ENCODE measurements around the gene TMEM163. TPM values are rescaled to one million over a fixed set of nuclear protein-coding genes. Genes with fewer than 3 reads are reported as not detected.

Gene TMEM163
- total and polyA plus RNA-seq, 4 donors, result 5.8 to 46.9 (median 29.8) TPM

DNA sequence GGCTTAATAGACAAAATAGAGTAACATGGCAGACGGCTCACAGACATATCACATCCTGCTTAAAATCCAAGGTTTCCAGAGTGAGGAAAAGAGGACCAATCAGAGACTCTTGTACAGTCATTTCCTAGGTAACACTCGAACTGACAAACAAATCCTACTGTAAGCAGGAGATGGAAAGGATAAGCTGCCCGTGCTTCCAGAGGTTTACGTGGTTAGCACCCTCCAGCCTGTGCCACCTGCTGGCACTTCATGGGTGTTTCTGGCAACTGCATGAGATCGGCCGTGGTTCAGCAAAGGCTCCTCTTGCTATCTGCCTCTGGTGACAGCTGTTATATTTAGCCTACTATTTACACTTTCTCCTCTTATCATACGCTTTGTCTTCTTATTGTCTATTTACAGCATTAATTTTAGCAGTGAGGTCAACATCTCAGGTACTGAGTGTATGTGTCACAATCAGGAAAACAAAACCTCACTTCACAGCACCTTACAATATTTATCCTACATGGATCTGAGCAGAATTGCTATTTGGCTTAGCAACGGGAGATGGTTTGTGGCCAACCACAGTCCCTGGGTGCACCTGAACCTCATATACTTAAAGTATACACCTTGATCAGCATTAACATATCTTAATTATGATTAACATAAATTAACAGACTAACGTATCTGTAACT, 226.9 kb downstream of the TMEM163 start:
- Histone ChIP-seq H3K4me3 (no peak overlapping the region), H3K4me1 (ENCODE audit: control insufficient read depth in 5 of 5, insufficient read depth in 5 of 5, low read length in 5 of 5) (no peaks in the 10 kb centered on the region), H3K9me3 (ENCODE audit: control insufficient read depth in 4 of 4, insufficient read depth in 3 of 4, low read length in 3 of 4) (peaks cover 0 to 2% (median 0%) of the 10 kb centered on the region in 4 donors), H3K9ac (ENCODE audit: insufficient read depth in 1 of 2, low read length in 2 of 2) (no peak overlapping the region), H3K27ac (ENCODE audit: low read depth in 1 of 2, low read length in 1 of 2) (no peak overlapping the region), H3K27me3 (ENCODE audit: control insufficient read depth in 3 of 3, insufficient read depth in 3 of 3, low read length in 2 of 3) (peaks cover 0 to 5% (median 0%) of the 10 kb centered on the region in 3 donors), H3K36me3 (ENCODE audit: control insufficient read depth in 4 of 4, insufficient read depth in 4 of 4, low read length in 4 of 4) (no peaks in the 10 kb centered on the region)
- 43 to 72% methylated on average over 9 of the region's 9 CpGs for WGBS, 2 donors
- no peak for ATAC-seq (ENCODE audit: insufficient read depth, low FRiP score)
- TF ChIP-seq CTCF (IDR thresholded peaks at IDR 0.05; ENCODE audit: control extremely low read depth, extremely low read depth), result no peak
- peak in 1 of 3 donors; percentile 8 for DNase-seq

DNA sequence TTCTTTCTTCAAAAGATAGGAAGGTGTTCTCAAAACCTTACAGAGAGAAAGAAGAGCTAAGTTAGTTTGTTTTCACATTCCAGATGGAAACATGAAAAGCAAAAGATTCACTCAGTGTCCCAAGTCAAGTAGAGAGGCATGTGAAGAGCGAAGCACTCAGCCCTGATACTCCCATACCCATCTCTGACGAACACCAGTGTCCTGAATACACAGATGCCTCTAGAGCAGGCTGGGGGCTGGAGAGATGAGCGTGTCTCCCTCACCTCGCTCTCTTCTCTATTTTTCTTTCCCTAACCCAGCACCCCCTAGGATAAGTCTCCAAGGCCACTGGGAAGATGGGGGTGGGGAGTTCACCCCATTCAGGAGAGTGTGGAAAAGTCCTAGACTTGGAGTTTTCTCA, 227.8 kb downstream of the TMEM163 start:
- DNase-seq (no peak), ATAC-seq (ENCODE audit: insufficient read depth, low FRiP score) (no peak)
- TF ChIP-seq CTCF (IDR thresholded peaks at IDR 0.05; ENCODE audit: control extremely low read depth, extremely low read depth), result no peak
- Histone ChIP-seq H3K36me3 (ENCODE audit: control insufficient read depth in 4 of 4, insufficient read depth in 4 of 4, low read length in 4 of 4) (no peaks in the 10 kb centered on the region), H3K4me1 (ENCODE audit: control insufficient read depth in 5 of 5, insufficient read depth in 5 of 5, low read length in 5 of 5) (no peaks in the 10 kb centered on the region), H3K9me3 (ENCODE audit: control insufficient read depth in 4 of 4, insufficient read depth in 3 of 4, low read length in 3 of 4) (peaks cover 0 to 2% (median 0%) of the 10 kb centered on the region in 4 donors), H3K27ac (ENCODE audit: low read depth in 1 of 2, low read length in 1 of 2) (no peak overlapping the region), H3K27me3 (ENCODE audit: control insufficient read depth in 3 of 3, insufficient read depth in 3 of 3, low read length in 2 of 3) (peaks cover 0 to 5% (median 0%) of the 10 kb centered on the region in 3 donors), H3K4me3 (no peak overlapping the region), H3K9ac (ENCODE audit: insufficient read depth in 1 of 2, low read length in 2 of 2) (no peak overlapping the region)
- WGBS, 2 donors, result 86 to 95% methylated on average over 4 of the region's 4 CpGs

GRCh38 chr2:134490559-134490958, 228.2 kb downstream of the TMEM163 start:
- no peak for TF ChIP-seq CTCF (IDR thresholded peaks at IDR 0.05; ENCODE audit: control extremely low read depth, extremely low read depth)
- no peaks in the 10 kb centered on the region for H3K36me3 ChIP-seq (ENCODE audit: control insufficient read depth in 4 of 4, insufficient read depth in 4 of 4, low read length in 4 of 4)
- H3K4me3 ChIP-seq, result no peak overlapping the region
- no peaks in the 10 kb centered on the region for H3K4me1 ChIP-seq (ENCODE audit: control insufficient read depth in 5 of 5, insufficient read depth in 5 of 5, low read length in 5 of 5)
- ATAC-seq (ENCODE audit: insufficient read depth, low FRiP score) (no peak), DNase-seq (no peak)
- H3K27ac ChIP-seq (ENCODE audit: low read depth in 1 of 2, low read length in 1 of 2), result no peak overlapping the region
- WGBS, 2 donors, result 87 to 90% methylated on average over 4 of the region's 4 CpGs
- peaks cover 0 to 5% (median 0%) of the 10 kb centered on the region in 3 donors for H3K27me3 ChIP-seq (ENCODE audit: control insufficient read depth in 3 of 3, insufficient read depth in 3 of 3, low read length in 2 of 3)
- H3K9me3 ChIP-seq (ENCODE audit: control insufficient read depth in 4 of 4, insufficient read depth in 3 of 4, low read length in 3 of 4), result peaks cover 0 to 2% (median 0%) of the 10 kb centered on the region in 4 donors
- no peak overlapping the region for H3K9ac ChIP-seq (ENCODE audit: insufficient read depth in 1 of 2, low read length in 2 of 2)
